Esophagus squamous epithelium (tissue), 5 donors: ENCODE results near the gene RAB40B. TPM values are rescaled to one million over a fixed set of nuclear protein-coding genes. Genes with fewer than 3 reads are reported as not detected.
A peak's percentile ranks its signal among the peaks of the same experiment; 100 is the strongest.

ENCODE experiments used
- DNase-seq: peaks from one replicate; lab custom pipeline; 2025; lab: John Stamatoyannopoulos, UW
- H3K27ac ChIP-seq, 4 donors: fragments of 200-600 bp; sonication (generic); one replicate each; pipeline ENCODE4 v1.5.1; 2016 to 2019; ENCODE audit warnings: mild to moderate bottlenecking in 1 of 4
- H3K27me3 ChIP-seq, 4 donors: fragments of 200-600 bp; sonication (generic); 1 replicate in 3 of 4; 2 replicates in 1 of 4; pipeline versions ENCODE4 v1.5.1 to v1.6.0; 2017 to 2021; ENCODE audit warnings: antibody characterized with exemption in 1 of 4
- H3K36me3 ChIP-seq, 3 donors: fragments of 200-600 bp; sonication (generic); one replicate each; pipeline ENCODE4 v1.5.1; 2016 to 2019
- H3K4me1 ChIP-seq, 3 donors: fragments of 200-600 bp; sonication (generic); one replicate each; pipeline ENCODE4 v1.5.1; 2017 to 2019
- H3K4me3 ChIP-seq, 4 donors: fragments of 200-600 bp; sonication (generic); 1 replicate in 3 of 4; 2 replicates in 1 of 4; pipeline ENCODE4 v1.5.1; 2016 to 2019; ENCODE audit warnings: mild to moderate bottlenecking in 2 of 4, moderate library complexity in 1 of 4
- H3K9me3 ChIP-seq, 3 donors: fragments of 200-600 bp; sonication (generic); one replicate each; pipeline ENCODE4 v1.5.1; 2016 to 2019
- POLR2A ChIP-seq, 4 donors: fragments of 450-650 bp; IDR thresholded peaks; one replicate each; pipeline ENCODE4 v1.6.1; 2017; ENCODE audit warnings: antibody characterized with exemption in 4 of 4, mild to moderate bottlenecking in 4 of 4, moderate library complexity in 3 of 4
- whole genome bisulfite sequencing, 2 donors: methylation state at CpG; one replicate each; pipeline ENCODE4 v1.1.5; 2018; 5-methylcytosine and 5-hydroxymethylcytosine counted together
- intact Hi-C: fragments of 100-400 bp; cut with DNase I; formaldehyde crosslinking; loops from one replicate; pipeline ENCODE4 v1.15.0; 2022
- total RNA-seq, 4 donors: library from RNA; depleted of rRNA; stranded (reverse); fragments of >200 nt; gene quantifications; one replicate each; pipeline ENCODE4 v1.1.0, GENCODE V29; 2016
- TF ChIP-seq, protein P1 (sequence below), 6 experiments: fragments of 450-650 bp in 4 of 6; fragments of 200-600 bp in 2 of 6; sonication (generic) in 2 of 6; IDR thresholded peaks; one replicate each; pipeline ENCODE4 v1.5.1; 2016 to 2019; ENCODE audit warnings: antibody characterized with exemption in 6 of 6, mild to moderate bottlenecking in 4 of 6, moderate library complexity in 4 of 6
- donor health status: DM: yes; HTN: yes; CAD: no.

Gene RAB40B
- total RNA-seq, 4 donors from 2014 or later = 3.4 to 20.8 (median 9.8) TPM

DNA sequence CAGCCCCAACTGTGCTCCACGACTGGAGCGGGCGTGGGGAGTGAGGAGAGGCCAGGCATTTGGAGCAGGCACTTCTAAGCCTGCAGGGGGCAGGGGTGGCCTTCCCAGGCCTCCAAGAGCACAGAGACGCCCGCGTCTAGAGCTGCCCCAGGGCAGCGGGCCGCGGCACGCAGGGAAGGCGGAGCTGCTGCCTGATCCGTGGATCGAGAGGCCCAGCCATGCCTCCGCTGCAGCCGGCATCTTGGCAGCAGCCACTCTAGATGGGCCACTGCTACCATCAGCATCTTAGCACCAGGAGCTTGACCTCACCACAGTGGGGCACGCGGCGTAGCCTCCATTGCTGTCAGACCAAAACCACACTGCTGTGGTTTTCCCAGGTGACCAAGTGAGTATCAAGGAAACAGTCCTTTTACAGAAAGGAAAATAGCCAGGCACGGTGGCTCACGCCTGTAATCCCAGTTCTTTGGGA lies 29.8 kb downstream of the RAB40B start:
- peak overlapping the region in 2 of 4 donors; percentile 53 to 75 for H3K27ac ChIP-seq
- peaks cover 0 to 21% (median 3%) of the 10 kb centered on the region in 3 donors for H3K4me1 ChIP-seq
- H3K36me3 ChIP-seq = peaks cover 0 to 10% (median 0%) of the 10 kb centered on the region in 3 donors
- no peak for TF ChIP-seq POLR2A (IDR thresholded peaks at IDR 0.05)
- TF ChIP-seq, protein P1, sequence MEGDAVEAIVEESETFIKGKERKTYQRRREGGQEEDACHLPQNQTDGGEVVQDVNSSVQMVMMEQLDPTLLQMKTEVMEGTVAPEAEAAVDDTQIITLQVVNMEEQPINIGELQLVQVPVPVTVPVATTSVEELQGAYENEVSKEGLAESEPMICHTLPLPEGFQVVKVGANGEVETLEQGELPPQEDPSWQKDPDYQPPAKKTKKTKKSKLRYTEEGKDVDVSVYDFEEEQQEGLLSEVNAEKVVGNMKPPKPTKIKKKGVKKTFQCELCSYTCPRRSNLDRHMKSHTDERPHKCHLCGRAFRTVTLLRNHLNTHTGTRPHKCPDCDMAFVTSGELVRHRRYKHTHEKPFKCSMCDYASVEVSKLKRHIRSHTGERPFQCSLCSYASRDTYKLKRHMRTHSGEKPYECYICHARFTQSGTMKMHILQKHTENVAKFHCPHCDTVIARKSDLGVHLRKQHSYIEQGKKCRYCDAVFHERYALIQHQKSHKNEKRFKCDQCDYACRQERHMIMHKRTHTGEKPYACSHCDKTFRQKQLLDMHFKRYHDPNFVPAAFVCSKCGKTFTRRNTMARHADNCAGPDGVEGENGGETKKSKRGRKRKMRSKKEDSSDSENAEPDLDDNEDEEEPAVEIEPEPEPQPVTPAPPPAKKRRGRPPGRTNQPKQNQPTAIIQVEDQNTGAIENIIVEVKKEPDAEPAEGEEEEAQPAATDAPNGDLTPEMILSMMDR (IDR thresholded peaks at IDR 0.05) = peak in 5 of 6 experiments; percentile 38 to 78 (median 71)
- intact Hi-C loops = loop anchor here (10.0 kb wide), 1 partner anchor 106 kb away; no protein-coding TSS in a partner anchor
- DNase-seq = no peak
- no peaks in the 10 kb centered on the region for H3K9me3 ChIP-seq
- H3K4me3 ChIP-seq = no peak overlapping the region
- 47% methylated on average over 2 of the region's 20 CpGs; no CpG with 5 or more reads in 1 of the 2 donors for WGBS, 2 donors
- no peaks in the 10 kb centered on the region for H3K27me3 ChIP-seq

GRCh38 chr17:82668024-82668630 lies 30.4 kb downstream of the RAB40B start:
- Histone ChIP-seq H3K4me1 (peaks cover 0 to 21% (median 3%) of the 10 kb centered on the region in 3 donors), H3K9me3 (no peaks in the 10 kb centered on the region), H3K4me3 (no peak overlapping the region), H3K36me3 (peaks cover 0 to 15% (median 0%) of the 10 kb centered on the region in 3 donors), H3K27ac (peak overlapping the region in 2 of 4 donors; percentile 53 to 75), H3K27me3 (no peaks in the 10 kb centered on the region)
- intact Hi-C loops = loop anchor here (10.0 kb wide), 1 partner anchor 107 kb away; no protein-coding TSS in a partner anchor
- DNase-seq = no peak
- TF ChIP-seq POLR2A (IDR thresholded peaks at IDR 0.05) = no peak
- TF ChIP-seq, protein P1 (IDR thresholded peaks at IDR 0.05) = no peak
- WGBS, 2 donors = 59 to 66% methylated on average over 2 to 8 of the region's 16 CpGs

DNA sequence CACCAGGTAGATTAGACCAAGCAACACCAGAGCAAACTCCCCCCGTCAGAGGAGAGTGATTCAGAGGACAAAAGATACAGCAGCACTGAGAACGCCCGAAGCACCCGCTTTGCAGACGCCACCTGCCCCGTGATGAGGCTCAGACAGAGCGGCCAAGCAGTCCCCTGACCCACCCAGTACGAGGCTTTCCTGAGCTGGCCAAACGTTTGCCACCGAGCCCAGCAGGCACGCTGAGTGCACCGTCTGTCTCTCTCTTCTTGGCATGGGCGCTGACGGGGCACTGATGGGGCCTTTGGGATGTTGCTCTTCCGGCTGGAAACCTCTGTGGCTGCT lies 30.9 kb downstream of the RAB40B start:
- intact Hi-C loops = loop anchor here (10.0 kb wide), 1 partner anchor 107 kb away; no protein-coding TSS in a partner anchor

GRCh38 chr17:82666931-82667667 lies 31.4 kb downstream of the RAB40B start:
- DNase-seq = no peak
- TF ChIP-seq, protein P1 (IDR thresholded peaks at IDR 0.05) = no peak
- TF ChIP-seq POLR2A (IDR thresholded peaks at IDR 0.05) = no peak
- intact Hi-C loops = loop anchor here (10.0 kb wide), 1 partner anchor 108 kb away; no protein-coding TSS in a partner anchor
- Histone ChIP-seq H3K4me3 (no peak overlapping the region), H3K27ac (no peak overlapping the region), H3K27me3 (no peaks in the 10 kb centered on the region), H3K4me1 (peaks cover 0 to 21% (median 3%) of the 10 kb centered on the region in 3 donors), H3K9me3 (no peaks in the 10 kb centered on the region), H3K36me3 (peaks cover 0 to 21% (median 3%) of the 10 kb centered on the region in 3 donors)
- WGBS, 2 donors = 89 to 93% methylated on average over 8 to 11 of the region's 28 CpGs

More for the DNA sequence above, 30.9 kb downstream of the RAB40B start:
- H3K27me3 ChIP-seq = no peaks in the 10 kb centered on the region
- no peaks in the 10 kb centered on the region for H3K9me3 ChIP-seq
- 80 to 86% methylated on average over 8 to 11 of the region's 15 CpGs for WGBS, 2 donors
- no peak overlapping the region for H3K27ac ChIP-seq
- TF ChIP-seq, protein P1 (IDR thresholded peaks at IDR 0.05) = no peak
- no peak for TF ChIP-seq POLR2A (IDR thresholded peaks at IDR 0.05)
- H3K4me1 ChIP-seq = peaks cover 0 to 21% (median 3%) of the 10 kb centered on the region in 3 donors
- DNase-seq = no peak
- no peak overlapping the region for H3K4me3 ChIP-seq
- H3K36me3 ChIP-seq = peaks cover 0 to 16% (median 0%) of the 10 kb centered on the region in 3 donors
